ENCODE results near the gene DOCK2.

DNA sequence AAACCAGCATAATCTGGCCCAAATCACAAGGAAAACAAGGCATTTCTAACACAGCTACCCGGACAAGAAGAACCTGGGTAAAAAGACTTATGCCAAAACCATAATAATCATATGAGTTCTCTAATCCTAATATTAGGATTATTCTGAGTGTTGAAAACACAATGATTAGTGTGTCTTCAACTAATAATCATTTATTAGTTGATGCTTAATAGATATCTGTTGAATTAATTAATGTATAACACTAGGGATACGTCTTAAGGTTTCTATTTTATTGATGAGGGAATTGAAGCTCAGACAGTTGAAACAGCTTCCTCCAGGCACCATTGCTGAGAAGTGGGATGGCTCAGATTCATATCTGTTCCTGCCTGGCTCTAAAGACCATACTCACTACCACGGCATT, 112.2 kb downstream of the DOCK2 start:
- no peak for TF ChIP-seq ERF (CRISPR knock-in tag; IDR thresholded peaks at IDR 0.05)
- TF ChIP-seq POLR2AphosphoS2 (IDR thresholded peaks at IDR 0.05; ENCODE audit: low read length) = no peak
- no peak for TF ChIP-seq POLR2A (conservative IDR thresholded peaks at IDR 0.05)

All from K562 (cell line).